Breast epithelium (tissue), 4 donors: ENCODE results near the gene NBEAL2. TPM values are rescaled to one million over a fixed set of nuclear protein-coding genes. Genes with fewer than 3 reads are reported as not detected.

Experiments
- DNase-seq, 2 donors: peaks; one replicate each; pipeline ENCODE4 v3.0.0-alpha.2; 2019; ENCODE audit warnings: low spot score in 2 of 2
- H3K27ac ChIP-seq, 2 donors: fragments of 200-600 bp; sonication (generic) in 1 of 2; one replicate each; pipeline ENCODE4 v1.5.1; 2016 to 2019; ENCODE audit warnings: mild to moderate bottlenecking in 1 of 2
- H3K27me3 ChIP-seq, 2 donors: fragments of 200-600 bp; sonication (generic) in 1 of 2; one replicate each; pipeline versions ENCODE4 v1.5.1 to v1.6.0; 2017 to 2019; ENCODE audit warnings: control low read depth in 1 of 2, mild to moderate bottlenecking in 1 of 2
- H3K36me3 ChIP-seq: fragments of 200-600 bp; one replicate; pipeline ENCODE4 v1.5.1; 2019
- H3K4me1 ChIP-seq, 2 donors: fragments of 200-600 bp; sonication (generic); one replicate each; pipeline ENCODE4 v1.5.1; 2016 to 2019; ENCODE audit warnings: control low read depth in 1 of 2
- H3K4me3 ChIP-seq, 3 donors: fragments of 200-600 bp; sonication (generic); 1 replicate in 2 of 3; 2 replicates in 1 of 3; pipeline ENCODE4 v1.5.1; 2016 to 2019; ENCODE audit warnings: mild to moderate bottlenecking in 3 of 3, moderate library complexity in 2 of 3
- H3K9me3 ChIP-seq, 2 donors: fragments of 200-600 bp; sonication (generic) in 1 of 2; one replicate each; pipeline ENCODE4 v1.5.1; 2016 to 2019; ENCODE audit warnings: control low read depth in 1 of 2
- POLR2A ChIP-seq: fragments of 450-650 bp; IDR thresholded peaks from one replicate; pipeline ENCODE4 v1.6.1; 2016; ENCODE audit warnings: antibody characterized with exemption, mild to moderate bottlenecking, moderate library complexity
- POLR2AphosphoS5 ChIP-seq, 3 donors: sonication (generic); formaldehyde crosslinking; IDR thresholded peaks; one replicate each; pipeline ENCODE4 v1.6.1; 2017; ENCODE audit warnings: antibody characterized with exemption in 3 of 3
- intact Hi-C: fragments of 100-400 bp; cut with DNase I; formaldehyde crosslinking; loops from one replicate; pipeline ENCODE4 v1.15.1; 2023; ENCODE audit warnings: low total_unique reads
- total RNA-seq, 3 donors: library from RNA; depleted of rRNA; stranded (reverse); fragments of >200 nt; gene quantifications; one replicate each; pipeline ENCODE4 v1.1.0, GENCODE V29; 2016
- TF ChIP-seq, protein P1 (sequence below), 3 donors: fragments of 450-650 bp; IDR thresholded peaks; one replicate each; pipeline ENCODE4 v1.5.1; 2016 to 2017; ENCODE audit warnings: antibody characterized with exemption in 3 of 3, mild to moderate bottlenecking in 3 of 3, moderate library complexity in 3 of 3

The NBEAL2 gene, protein sequence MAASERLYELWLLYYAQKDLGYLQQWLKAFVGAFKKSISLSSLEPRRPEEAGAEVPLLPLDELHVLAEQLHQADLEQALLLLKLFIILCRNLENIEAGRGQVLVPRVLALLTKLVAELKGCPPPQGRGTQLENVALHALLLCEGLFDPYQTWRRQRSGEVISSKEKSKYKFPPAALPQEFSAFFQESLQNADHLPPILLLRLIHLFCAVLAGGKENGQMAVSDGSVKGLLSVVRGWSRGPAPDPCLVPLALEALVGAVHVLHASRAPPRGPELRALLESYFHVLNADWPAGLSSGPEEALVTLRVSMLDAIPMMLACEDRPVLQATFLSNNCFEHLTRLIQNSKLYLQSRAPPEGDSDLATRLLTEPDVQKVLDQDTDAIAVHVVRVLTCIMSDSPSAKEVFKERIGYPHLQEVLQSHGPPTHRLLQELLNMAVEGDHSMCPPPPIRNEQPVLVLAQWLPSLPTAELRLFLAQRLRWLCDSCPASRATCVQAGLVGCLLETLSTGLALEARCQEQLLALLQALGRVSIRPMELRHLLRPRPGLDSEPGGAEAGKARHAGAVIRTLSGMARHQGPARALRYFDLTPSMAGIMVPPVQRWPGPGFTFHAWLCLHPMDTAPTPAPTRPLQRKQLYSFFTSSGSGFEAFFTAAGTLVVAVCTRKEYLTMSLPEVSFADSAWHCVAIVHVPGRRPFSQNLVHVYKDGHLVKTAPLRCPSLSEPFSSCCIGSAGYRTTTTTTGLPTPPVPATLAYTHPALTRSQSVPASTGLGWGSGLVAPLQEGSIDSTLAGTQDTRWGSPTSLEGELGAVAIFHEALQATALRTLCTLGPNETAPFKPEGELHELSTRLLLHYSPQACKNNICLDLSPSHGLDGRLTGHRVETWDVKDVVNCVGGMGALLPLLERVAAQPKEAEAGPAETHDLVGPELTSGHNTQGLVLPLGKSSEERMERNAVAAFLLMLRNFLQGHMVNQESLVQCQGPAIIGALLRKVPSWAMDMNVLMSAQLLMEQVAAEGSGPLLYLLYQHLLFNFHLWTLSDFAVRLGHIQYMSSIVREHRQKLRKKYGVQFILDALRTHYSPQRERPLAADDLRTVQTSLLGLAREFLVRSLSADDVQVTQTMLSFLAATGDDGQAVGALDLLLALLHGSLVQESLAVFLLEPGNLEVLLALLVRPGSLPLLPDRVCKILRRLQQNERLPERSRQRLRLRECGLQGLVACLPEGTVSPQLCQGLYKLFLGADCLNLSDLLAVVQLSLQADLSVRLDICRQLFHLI (N-terminal part only)
- total RNA-seq, result 10 to 100 TPM; 16.8 to 58.3 (median 54.4) TPM

DNA sequence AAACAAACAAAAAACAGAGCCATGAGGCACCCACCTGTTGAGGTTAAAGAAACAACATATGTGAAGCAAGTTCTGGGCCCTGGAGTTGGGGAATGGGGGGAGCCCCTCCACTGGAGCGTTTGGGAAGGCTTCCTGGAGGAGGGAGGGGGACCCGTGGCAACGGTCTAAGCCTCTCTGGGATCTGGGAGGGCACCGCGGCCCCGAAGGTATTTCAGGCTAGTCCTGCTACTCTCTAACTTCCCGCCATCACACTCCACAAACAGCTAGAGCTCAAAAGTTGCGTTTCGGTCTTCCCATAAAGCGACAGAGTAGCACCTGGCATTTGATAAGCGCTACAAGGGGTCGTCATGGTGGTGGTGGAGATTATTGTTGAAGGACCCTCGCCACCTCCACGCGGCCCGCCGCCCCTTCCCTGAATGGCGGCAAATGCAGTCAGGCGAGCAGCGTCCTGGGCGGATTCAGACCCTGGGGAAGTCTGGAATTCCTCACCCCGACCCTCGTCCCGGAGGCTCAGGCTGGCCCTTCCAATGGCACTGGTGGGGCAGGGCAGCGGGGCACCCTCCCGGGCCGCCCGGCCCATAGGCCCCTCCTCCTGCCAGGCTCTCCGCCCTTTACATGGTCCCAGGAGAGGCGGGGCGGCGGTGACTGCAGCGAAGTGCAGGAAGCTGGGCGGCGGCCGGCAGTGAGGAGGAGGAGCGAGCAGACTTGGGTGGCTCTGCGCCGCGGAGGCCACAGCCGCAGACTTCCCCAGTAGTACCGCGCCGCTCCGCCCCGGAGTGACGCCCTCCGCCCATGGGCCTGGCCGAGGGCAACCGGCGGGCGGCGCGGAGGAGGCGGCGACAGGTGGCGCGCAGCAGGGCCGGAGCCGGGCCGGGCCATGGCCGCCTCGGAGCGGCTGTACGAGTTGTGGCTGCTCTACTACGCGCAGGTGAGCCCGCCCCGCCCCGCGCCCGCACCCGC, at the start of gene NBEAL2:
NBEAL2 (plus strand) TSS at position 682 of the 960 bp plus-strand sequence; CDS start at position 878, 196 bp downstream.
- H3K9me3 ChIP-seq, result no peaks in the 10 kb centered on the region
- no peaks in the 10 kb centered on the region for H3K27me3 ChIP-seq
- TF ChIP-seq, protein P1, sequence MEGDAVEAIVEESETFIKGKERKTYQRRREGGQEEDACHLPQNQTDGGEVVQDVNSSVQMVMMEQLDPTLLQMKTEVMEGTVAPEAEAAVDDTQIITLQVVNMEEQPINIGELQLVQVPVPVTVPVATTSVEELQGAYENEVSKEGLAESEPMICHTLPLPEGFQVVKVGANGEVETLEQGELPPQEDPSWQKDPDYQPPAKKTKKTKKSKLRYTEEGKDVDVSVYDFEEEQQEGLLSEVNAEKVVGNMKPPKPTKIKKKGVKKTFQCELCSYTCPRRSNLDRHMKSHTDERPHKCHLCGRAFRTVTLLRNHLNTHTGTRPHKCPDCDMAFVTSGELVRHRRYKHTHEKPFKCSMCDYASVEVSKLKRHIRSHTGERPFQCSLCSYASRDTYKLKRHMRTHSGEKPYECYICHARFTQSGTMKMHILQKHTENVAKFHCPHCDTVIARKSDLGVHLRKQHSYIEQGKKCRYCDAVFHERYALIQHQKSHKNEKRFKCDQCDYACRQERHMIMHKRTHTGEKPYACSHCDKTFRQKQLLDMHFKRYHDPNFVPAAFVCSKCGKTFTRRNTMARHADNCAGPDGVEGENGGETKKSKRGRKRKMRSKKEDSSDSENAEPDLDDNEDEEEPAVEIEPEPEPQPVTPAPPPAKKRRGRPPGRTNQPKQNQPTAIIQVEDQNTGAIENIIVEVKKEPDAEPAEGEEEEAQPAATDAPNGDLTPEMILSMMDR (IDR thresholded peaks at IDR 0.05), result peak in 1 of 3 donors; percentile 12
- peak; percentile 41 for TF ChIP-seq POLR2A
- peak in 2 of 3 donors; percentile 25 to 74 for TF ChIP-seq POLR2AphosphoS5 (IDR thresholded peaks at IDR 0.05)
- intact Hi-C loops, result loop anchor here (1.0 kb wide), 1 partner anchor 35 kb away; no protein-coding TSS in a partner anchor
- peak within 1 kb of the TSS; percentile 63 to 73 (median 71) for H3K4me3 ChIP-seq
- H3K4me1 ChIP-seq, result peaks cover 8 to 19% of the 10 kb centered on the region in 2 donors
- H3K36me3 ChIP-seq, result no peaks in the 10 kb centered on the region
- DNase-seq, result peak; percentile 93 to 94
- H3K27ac ChIP-seq, result peak within 1 kb of the TSS; percentile 84 to 90

DNA sequence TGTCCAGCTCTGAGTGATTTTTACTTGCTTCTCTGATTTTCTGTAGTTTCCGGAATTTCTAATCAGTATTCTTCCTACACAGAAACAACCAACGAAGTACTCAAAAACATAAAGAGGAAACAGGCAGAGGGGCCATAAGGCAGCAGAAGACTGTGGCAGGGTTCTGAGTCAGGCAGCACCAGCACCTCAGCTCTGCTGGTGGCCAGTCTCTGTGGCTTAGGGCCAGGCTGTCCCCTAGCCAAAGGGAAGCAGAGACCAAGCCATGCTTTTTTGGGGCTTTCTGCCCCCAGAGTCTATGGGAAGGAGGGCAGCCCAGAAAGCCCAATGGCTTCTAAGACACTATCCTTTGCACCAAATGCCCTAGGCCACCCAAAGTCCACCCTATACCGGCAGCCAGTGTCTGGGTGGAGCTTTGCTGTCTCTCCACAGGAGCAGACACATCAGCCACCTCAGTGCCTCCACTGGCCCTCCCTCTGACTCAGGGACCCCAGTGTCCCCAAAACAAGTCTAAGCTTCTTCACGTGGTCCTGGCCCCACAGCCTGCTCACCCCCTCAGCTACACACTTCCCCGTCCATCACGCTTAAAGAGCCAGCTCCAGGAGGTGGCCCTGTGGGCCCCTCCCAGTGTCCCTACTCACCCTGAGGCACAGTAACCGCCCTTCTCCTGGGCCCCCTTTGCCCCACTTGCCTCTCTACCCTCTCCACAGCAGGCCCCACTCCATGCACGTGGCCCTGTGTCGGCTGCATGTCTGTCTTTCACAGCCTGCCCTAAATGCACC, 49.1 kb upstream of the NBEAL2 start:
- Histone ChIP-seq H3K4me3 (peak overlapping the region in 1 of 3 donors; percentile 13), H3K36me3 (no peaks in the 10 kb centered on the region), H3K9me3 (no peaks in the 10 kb centered on the region), H3K4me1 (peaks cover 12 to 74% of the 10 kb centered on the region in 2 donors), H3K27me3 (no peaks in the 10 kb centered on the region), H3K27ac (peak overlapping the region; percentile 85 to 89)
- DNase-seq, result peak in 1 of 2 donors; percentile 12
- TF ChIP-seq POLR2A (no peak), POLR2AphosphoS5 (IDR thresholded peaks at IDR 0.05) (no peak)
- TF ChIP-seq, protein P1 (IDR thresholded peaks at IDR 0.05), result no peak
- intact Hi-C loops, result no loop called here

DNA sequence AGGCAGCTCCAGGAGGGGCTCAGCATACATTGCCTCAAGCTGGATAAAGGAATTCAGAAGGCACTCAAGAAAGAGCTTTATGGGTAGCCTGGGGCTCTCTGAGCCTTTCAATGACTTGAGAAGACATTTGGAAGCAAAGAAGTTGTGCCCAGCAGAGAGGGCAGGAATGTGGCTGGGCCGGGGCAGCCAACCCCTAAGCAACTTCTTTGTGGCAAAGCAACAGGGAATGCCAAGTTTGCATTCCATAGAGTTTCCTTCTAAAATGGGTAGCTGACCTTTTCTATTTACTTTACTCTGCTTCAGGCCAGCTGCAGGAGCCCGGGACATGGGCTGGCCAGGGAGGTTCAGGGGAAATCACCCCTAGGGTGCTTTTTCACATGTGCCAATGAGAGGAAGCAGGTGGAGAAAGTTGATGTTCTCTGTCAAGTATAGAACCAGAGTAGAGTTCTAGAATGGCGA, 48.5 kb upstream of the NBEAL2 start:
- intact Hi-C loops, result no loop called here
- Histone ChIP-seq H3K27me3 (no peaks in the 10 kb centered on the region), H3K36me3 (no peaks in the 10 kb centered on the region), H3K27ac (peak overlapping the region; percentile 85 to 89), H3K4me3 (peak overlapping the region in 2 of 3 donors; percentile 6 to 13), H3K4me1 (peaks cover 16 to 81% of the 10 kb centered on the region in 2 donors), H3K9me3 (no peaks in the 10 kb centered on the region)
- no peak for TF ChIP-seq POLR2AphosphoS5 (IDR thresholded peaks at IDR 0.05)
- TF ChIP-seq, protein P1 (IDR thresholded peaks at IDR 0.05), result no peak
- DNase-seq, result peak in 1 of 2 donors; percentile 70
